Kidney (tissue), 14 donors: ENCODE data around the gene CRYBG1. TPM values are rescaled to one million over a fixed set of nuclear protein-coding genes. Genes with fewer than 3 reads are reported as not detected.

Experiments used
- DNase-seq, 5 donors: peaks; one replicate each; pipeline ENCODE4 v3.0.0-alpha.2; 2013 to 2020
- FAIRE-seq: peaks from 2 replicates; lab custom pipeline; 2012; peaks lifted over from hg19 to GRCh38; lab: Jason Lieb, UNC
- H3K27ac ChIP-seq, 2 donors: one replicate each; pipeline ENCODE4 v1.7.0; 2013; ENCODE audit warnings: low read depth in 2 of 2, low read length in 2 of 2, inconsistent platforms in 1 of 2
- H3K27me3 ChIP-seq: one replicate; pipeline ENCODE4 v1.7.1; 2013; ENCODE audit warnings: low read length, inconsistent platforms; ENCODE audit not compliant: control insufficient read depth, insufficient read depth
- H3K36me3 ChIP-seq, 3 donors: one replicate each; pipeline versions ENCODE4 v1.7.0 to v1.7.1; 2013; ENCODE audit warnings: low read length in 3 of 3, control low read depth in 1 of 3, inconsistent platforms in 1 of 3; ENCODE audit not compliant: insufficient read depth in 3 of 3, control insufficient read depth in 2 of 3
- H3K4me1 ChIP-seq, 3 donors: one replicate each; pipeline versions ENCODE4 v1.7.0 to v1.7.1; 2013; ENCODE audit warnings: low read length in 3 of 3, inconsistent platforms in 1 of 3, low read depth in 1 of 3; ENCODE audit not compliant: control insufficient read depth in 2 of 3, insufficient read depth in 2 of 3
- H3K4me3 ChIP-seq, 3 donors: one replicate each; pipeline versions ENCODE4 v1.7.0 to v1.8.1; 2013; ENCODE audit warnings: low read length in 3 of 3, control low read depth in 1 of 3, inconsistent platforms in 1 of 3
- H3K9ac ChIP-seq, 3 donors: one replicate each; pipeline versions ENCODE4 v1.7.0 to v1.7.1; 2013; ENCODE audit warnings: low read length in 3 of 3, control low read depth in 1 of 3, inconsistent platforms in 1 of 3
- H3K9me3 ChIP-seq, 3 donors: one replicate each; pipeline versions ENCODE4 v1.7.0 to v1.7.1; 2013; ENCODE audit warnings: low read length in 3 of 3, control low read depth in 1 of 3, inconsistent platforms in 1 of 3; ENCODE audit not compliant: control insufficient read depth in 2 of 3, insufficient read depth in 1 of 3
- CTCF ChIP-seq: IDR thresholded peaks from 3 replicates; pipeline ENCODE4 v1.5.1; 2012; ENCODE audit warnings: mild to moderate bottlenecking, moderate library complexity, borderline replicate concordance; ENCODE audit not compliant: insufficient read depth; ENCODE audit errors: extremely low read depth
- intact Hi-C: fragments of 100-400 bp; cut with DNase I; formaldehyde crosslinking; loops from one replicate; pipeline ENCODE4 v1.11.1; 2022
- polyA plus RNA-seq: library from polyadenylated mRNA; stranded (reverse); fragments of 350-450 nt; fragmentation: Illumina TruSeq; extraction: RNeasy Lipid Tissue Mini Kit (QIAGEN cat#74804); gene quantifications from one replicate; pipeline ENCODE4 v1.2.3, GENCODE V29; 2014; ENCODE audit warnings: low read depth, low replicate concordance; ENCODE audit not compliant: insufficient read depth
- total RNA-seq: library from RNA; stranded (reverse); fragmentation: NEBNext Ultra II Directional; extraction: Animal tissue kit (Norgen Biotek cat#: 25700); gene quantifications from one replicate; pipeline ENCODE4 v1.2.1, GENCODE V29; 2021
- donor health status: control.
- donor health status: control.
- donor health status: control.
- donor health status: control.
- donor health status: control.
- donor health status: DM: yes; HTN: yes; CAD: no.
- donor health status: Normal renal cell carcinoma (clear cell type).

CRYBG1 gene
- total and polyA plus RNA-seq, 2 donors from 2014 or later, result 7.0 to 32.6 TPM

GRCh38 chr6:106511288-106512047, 151.0 kb downstream of the CRYBG1 start:
- no peak for FAIRE-seq
- Histone ChIP-seq H3K27me3 (peaks cover 20% of the 10 kb centered on the region), H3K27ac (peak overlapping the region; percentile 84 to 88), H3K9ac (peak overlapping the region in 2 of 3 donors; percentile 5 to 72), H3K4me3 (peak overlapping the region in 2 of 3 donors; percentile 64 to 78), H3K4me1 (peaks cover 0 to 13% (median 11%) of the 10 kb centered on the region in 3 donors), H3K9me3 (no peaks in the 10 kb centered on the region), H3K36me3 (no peaks in the 10 kb centered on the region)
- peak in 4 of 5 donors; percentile 61 to 67 (median 65) for DNase-seq
- intact Hi-C loops, result no loop called here
- TF ChIP-seq CTCF, result no peak

- TF ChIP-seq CTCF, result peak; percentile 13
- Histone ChIP-seq H3K36me3 (no peaks in the 10 kb centered on the region), H3K27ac (peak overlapping the region; percentile 84 to 88), H3K9me3 (no peaks in the 10 kb centered on the region), H3K9ac (peak overlapping the region in 2 of 3 donors; percentile 51 to 72), H3K4me3 (peak overlapping the region; percentile 28 to 78 (median 78)), H3K27me3 (peaks cover 20% of the 10 kb centered on the region), H3K4me1 (peaks cover 0 to 14% (median 13%) of the 10 kb centered on the region in 3 donors)
- peak; percentile 62 to 90 (median 71) for DNase-seq
- no peak for FAIRE-seq
- intact Hi-C loops, result no loop called here
Measured at GRCh38 chr6:106512048-106512967, 151.8 kb downstream of the CRYBG1 start.

- FAIRE-seq (no peak), DNase-seq (peak in 2 of 5 donors; percentile 38 to 41)
- Histone ChIP-seq H3K4me3 (peak overlapping the region; percentile 21 to 78 (median 78)), H3K4me1 (peaks cover 0 to 14% (median 13%) of the 10 kb centered on the region in 3 donors), H3K27me3 (peaks cover 18% of the 10 kb centered on the region), H3K9ac (peak overlapping the region in 2 of 3 donors; percentile 51 to 72), H3K27ac (peak overlapping the region; percentile 84 to 88), H3K9me3 (no peaks in the 10 kb centered on the region), H3K36me3 (no peaks in the 10 kb centered on the region)
- no peak for TF ChIP-seq CTCF
- intact Hi-C loops, result no loop called here
Measured at GRCh38 chr6:106512968-106513574, 152.6 kb downstream of the CRYBG1 start.
